GM10248 (cell line): ENCODE data around the gene RAB14.

Source experiments
- CTCF ChIA-PET: fragments of 300-600 bp; sonication (Branson Sonifier 250); formaldehyde crosslinking; extraction: SDS; loops from one replicate; lab custom pipeline; 2021; ENCODE audit warnings: antibody characterized with exemption; lab: Yijun Ruan, JAX
- POLR2A ChIA-PET: fragments of 350-650 bp; sonication (Branson Sonifier 250); formaldehyde crosslinking; extraction: SDS; loops from one replicate; lab custom pipeline; 2020; ENCODE audit warnings: antibody characterized with exemption; lab: Yijun Ruan, JAX
- DNase-seq: peaks from one replicate; pipeline ENCODE4 v3.0.0; 2012; ENCODE audit errors: extremely low spot score
- TF ChIP-seq, protein P1 (sequence below): IDR thresholded peaks from 2 replicates; pipeline ENCODE4 v1.5.1; 2012; ENCODE audit warnings: mild to moderate bottlenecking, low read depth; ENCODE audit errors: extremely low read depth, missing control alignments, control extremely low read depth

Gene RAB14

DNA sequence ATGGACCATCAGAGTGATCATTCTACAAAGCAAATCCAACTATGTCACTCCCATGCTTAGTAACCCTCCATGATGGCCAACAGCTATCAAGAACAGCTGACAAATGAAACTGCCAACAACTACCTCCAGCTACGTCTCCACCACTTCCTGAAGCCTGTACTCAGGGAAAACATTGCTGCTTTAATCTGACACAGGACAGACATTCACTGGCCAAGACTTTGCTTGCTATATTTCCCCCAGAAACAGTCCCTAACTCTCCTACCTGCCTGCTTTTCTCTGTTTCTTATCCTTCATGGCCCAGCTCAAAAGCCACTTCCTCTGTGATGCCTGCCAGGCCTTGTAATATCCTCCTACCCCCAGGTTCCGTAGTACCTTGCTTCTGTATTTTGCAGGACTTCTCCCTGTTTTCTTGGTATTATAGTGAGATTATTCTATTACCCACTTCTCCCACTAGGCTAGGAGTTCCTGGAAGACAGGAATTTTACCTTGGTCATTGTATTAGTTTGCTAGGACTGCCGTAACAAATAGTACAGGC, 14.7 kb upstream of the RAB14 start:
- DNase-seq, result no peak
- POLR2A ChIA-PET, result interaction anchor here (0.5 kb wide), 1 partner anchor 9 kb away, joined by 3 read pairs; no protein-coding TSS in a partner anchor
- TF ChIP-seq, protein P1, sequence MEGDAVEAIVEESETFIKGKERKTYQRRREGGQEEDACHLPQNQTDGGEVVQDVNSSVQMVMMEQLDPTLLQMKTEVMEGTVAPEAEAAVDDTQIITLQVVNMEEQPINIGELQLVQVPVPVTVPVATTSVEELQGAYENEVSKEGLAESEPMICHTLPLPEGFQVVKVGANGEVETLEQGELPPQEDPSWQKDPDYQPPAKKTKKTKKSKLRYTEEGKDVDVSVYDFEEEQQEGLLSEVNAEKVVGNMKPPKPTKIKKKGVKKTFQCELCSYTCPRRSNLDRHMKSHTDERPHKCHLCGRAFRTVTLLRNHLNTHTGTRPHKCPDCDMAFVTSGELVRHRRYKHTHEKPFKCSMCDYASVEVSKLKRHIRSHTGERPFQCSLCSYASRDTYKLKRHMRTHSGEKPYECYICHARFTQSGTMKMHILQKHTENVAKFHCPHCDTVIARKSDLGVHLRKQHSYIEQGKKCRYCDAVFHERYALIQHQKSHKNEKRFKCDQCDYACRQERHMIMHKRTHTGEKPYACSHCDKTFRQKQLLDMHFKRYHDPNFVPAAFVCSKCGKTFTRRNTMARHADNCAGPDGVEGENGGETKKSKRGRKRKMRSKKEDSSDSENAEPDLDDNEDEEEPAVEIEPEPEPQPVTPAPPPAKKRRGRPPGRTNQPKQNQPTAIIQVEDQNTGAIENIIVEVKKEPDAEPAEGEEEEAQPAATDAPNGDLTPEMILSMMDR, result no peak
- CTCF ChIA-PET, result interaction anchor here (0.8 to 6.5 kb wide), 8 partner anchors 10 to 186 kb away, joined by 3 to 66 read pairs (median 4); partner anchors contain the start of gene RAB14

DNA sequence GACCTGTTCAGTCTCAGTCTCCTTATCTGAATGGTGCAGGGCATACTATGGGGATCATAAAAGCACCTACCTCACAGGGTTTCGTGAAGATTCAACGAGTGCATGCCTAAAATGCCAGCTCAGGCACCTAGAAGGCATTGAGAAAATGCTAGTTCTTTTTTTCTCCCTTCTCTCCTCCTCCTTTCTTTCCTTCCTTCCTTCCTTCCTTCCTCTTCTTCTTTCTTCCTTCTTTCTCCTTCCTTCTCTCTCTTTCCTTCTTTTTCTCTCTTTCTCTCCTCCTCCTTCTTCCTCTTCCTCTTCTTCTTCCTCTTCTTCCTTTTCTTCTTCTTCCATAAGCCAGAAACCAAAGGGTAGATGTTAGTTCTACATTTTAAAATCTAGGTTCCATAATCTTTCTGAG, 12.3 kb upstream of the RAB14 start:
- TF ChIP-seq, protein P1, result no peak
- CTCF ChIA-PET, result interaction anchor here (0.9 to 6.5 kb wide), 37 partner anchors 8 to 283 kb away, joined by 3 to 66 read pairs (median 5); partner anchors contain the start of genes GSN and RAB14
- DNase-seq, result no peak
- POLR2A ChIA-PET, result no interaction called here

DNA sequence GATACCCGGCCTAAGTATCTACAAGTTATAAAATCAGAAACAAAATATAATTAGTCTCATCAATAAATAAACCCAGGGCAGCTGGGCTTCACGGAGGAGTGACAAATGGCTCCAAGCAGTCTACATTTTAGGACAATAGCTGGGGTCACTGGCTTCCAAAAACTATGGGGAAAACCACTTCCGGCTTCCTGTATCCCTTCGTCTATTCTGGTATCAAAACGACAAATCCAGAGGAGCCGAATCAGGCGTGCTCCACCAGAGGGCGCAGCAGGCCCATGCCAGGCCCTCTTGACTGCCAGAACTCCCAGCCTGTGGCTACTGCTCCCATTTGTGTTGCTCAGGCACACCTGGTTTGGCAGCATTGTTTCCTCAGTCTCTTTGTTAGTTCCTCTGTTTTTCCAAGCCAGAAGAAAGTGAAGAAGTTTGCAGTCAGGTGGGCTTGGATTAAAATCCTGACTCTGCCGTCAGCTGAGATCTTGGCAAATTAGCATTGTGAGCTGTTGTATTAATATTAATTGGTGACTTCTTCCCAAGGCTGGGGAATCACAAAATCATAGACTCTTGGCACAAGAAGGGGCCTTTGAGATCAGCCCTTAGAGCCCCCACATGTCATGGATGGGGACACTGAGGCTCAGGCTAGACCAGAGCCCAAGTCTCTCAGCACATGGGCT, 11.6 kb upstream of the RAB14 start:
- POLR2A ChIA-PET, result no interaction called here
- TF ChIP-seq, protein P1, result peak; percentile 82
- CTCF ChIA-PET, result interaction anchor here (0.7 to 6.5 kb wide), 48 partner anchors 8 to 284 kb away, joined by 3 to 66 read pairs (median 4); partner anchors contain the start of genes GSN and RAB14
- peak; percentile 71 for DNase-seq

DNA sequence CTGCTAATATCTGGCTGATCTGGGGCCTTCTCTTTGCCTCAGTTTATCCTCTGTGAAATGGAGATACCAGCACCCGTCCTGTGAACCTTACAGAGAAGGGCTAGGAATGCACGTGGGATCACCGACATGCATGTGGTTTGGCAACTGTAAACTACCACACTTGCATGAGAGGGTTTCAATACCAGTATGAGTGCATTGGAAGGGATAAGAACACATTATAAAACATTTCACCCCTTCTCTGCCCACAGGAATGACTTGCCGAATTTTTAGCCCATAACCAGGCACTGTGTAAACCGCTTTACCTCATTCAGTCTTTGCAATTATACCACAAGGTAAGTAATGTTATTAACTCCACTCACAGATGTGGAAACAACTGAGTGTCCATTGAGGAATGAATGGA, 8.9 kb upstream of the RAB14 start:
- POLR2A ChIA-PET, result no interaction called here
- TF ChIP-seq, protein P1, result no peak
- DNase-seq, result no peak
- CTCF ChIA-PET, result interaction anchor here (1.1 to 6.5 kb wide), 4 partner anchors 8 to 110 kb away, joined by 3 to 66 read pairs (median 10); partner anchors contain the start of gene RAB14

DNA sequence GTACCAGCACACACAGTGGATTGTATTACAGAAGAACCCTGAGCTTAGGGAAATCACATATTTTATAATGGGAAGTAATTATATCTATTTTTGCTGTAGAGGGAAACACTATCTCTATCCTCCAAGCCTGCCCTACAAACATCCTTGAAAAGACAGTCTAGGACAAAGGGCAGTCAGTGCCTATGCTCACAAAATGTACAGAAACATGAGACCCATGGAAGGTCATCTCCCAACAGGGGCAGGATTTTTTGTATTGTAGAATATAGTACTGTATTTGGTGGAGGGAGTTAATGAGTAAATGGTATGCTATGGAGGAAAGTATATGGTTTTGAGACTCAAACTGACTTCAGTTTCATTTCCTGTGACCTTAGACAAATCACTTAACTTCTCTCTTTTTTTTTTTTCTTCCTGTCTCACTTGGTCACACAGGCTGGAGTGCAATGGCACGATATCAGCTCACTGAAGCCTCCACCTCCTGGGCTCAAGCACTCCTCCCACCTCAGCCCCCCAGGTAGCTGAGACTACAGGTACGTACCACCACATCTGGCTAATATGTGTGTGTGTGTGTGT, 5.8 kb upstream of the RAB14 start:
- DNase-seq, result peak; percentile 44
- ChIA-PET POLR2A (interaction anchor here (0.7 kb wide), 1 partner anchor 9 kb away, joined by 3 read pairs; no protein-coding TSS in a partner anchor), CTCF (interaction anchor here (1.2 to 3.5 kb wide), 5 partner anchors 11 to 113 kb away, joined by 3 to 16 read pairs (median 3); no protein-coding TSS in a partner anchor)
- TF ChIP-seq, protein P1, result no peak

DNA sequence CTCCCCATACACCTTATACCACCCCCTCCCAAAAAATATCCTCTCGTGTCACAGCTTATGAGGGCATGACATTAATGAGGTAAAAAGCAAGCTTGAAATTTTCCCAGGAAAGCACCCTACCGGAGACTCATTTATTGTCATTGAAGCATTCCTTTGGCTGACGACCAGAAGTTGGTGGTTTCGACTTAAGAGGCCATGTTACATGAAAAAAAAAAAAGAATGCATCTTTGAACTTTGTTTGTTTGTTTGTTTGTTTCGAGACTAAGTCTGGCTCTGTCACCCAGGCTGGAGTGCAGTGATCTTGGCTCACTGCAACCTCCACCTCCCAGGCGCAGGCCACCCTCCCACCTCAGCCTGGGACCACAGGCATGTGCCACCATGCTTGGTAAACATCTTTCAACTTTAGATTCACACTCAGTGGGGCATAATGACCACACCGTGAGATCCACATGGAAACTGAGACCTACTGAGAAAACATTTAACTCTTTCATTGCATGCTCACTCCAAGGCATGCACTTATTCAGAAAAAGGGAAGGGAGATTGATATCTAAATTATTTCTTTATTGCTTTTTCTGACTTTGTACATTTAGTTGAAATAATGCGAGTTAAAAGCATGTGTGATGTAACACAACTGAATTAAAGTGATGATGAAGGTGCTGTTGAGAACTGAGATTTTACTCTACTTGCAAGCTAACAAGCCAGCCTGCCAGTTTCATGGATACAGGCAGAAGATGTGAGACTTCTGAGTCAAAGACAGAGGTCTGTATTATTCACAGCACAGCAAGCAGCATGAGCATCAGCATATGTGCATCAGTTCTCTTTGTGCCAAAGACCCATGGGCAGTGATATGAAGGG, 5.1 kb upstream of the RAB14 start:
- CTCF ChIA-PET, result interaction anchor here (1.2 to 1.7 kb wide), 4 partner anchors 9 to 38 kb away, joined by 3 to 5 read pairs (median 3); no protein-coding TSS in a partner anchor
- no peak for DNase-seq
- TF ChIP-seq, protein P1, result no peak
- POLR2A ChIA-PET, result no interaction called here
